Ramos (cell line): ENCODE results near the gene IRX4.

ENCODE experiments used
- in situ Hi-C: fragments of 300-500 bp; cut with MboI; formaldehyde crosslinking; loops from one replicate; pipeline ENCODE4 v1.14.3; 2022; ENCODE audit warnings: low sequenced_read_pairs; ENCODE audit not compliant: unreplicated experiment

Gene IRX4

DNA sequence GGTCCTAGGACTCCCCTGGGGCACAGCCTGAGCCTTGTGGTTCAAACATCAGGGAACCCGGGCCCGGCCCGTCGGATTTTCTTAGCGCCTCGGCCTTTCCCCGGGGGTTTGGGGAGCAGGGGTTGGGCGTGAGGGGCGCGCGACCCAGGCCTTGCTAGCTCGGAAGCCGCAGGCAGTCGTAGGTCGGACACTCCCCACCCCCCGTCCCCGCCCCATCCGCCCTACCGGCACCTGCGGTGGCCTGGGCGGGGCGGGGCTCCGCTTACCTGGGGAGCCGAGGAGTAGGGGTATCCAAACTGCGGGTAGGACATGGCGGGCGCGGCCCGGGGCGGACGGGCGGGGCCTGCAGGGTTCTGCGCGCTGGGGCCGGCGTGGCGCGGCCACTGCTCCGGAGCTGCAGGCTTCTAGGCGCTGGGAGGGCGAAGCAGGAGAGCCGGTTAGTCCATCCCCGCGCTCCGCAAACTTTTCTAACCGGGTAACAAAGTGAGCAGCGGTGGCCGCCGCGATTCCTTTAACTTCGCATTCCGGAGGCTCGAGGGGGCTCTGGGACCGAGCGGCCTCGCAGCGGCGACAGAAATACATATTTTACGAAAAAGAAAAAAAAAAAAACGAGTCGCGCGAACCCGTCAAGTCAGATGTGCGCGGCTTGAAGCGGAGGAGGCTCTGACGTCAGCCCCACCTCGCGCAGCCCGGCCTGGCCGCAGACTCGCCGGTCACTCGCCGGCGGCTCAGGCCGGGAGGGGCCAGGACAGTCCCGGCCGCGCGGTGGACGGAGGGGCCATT, at the start of gene IRX4:
Gene IRX4, minus strand, starts transcription at position 589 of the 783 bp plus-strand sequence. Its CDS starts 278 bp downstream, at position 311.
- in situ Hi-C loops: no loop called here

DNA sequence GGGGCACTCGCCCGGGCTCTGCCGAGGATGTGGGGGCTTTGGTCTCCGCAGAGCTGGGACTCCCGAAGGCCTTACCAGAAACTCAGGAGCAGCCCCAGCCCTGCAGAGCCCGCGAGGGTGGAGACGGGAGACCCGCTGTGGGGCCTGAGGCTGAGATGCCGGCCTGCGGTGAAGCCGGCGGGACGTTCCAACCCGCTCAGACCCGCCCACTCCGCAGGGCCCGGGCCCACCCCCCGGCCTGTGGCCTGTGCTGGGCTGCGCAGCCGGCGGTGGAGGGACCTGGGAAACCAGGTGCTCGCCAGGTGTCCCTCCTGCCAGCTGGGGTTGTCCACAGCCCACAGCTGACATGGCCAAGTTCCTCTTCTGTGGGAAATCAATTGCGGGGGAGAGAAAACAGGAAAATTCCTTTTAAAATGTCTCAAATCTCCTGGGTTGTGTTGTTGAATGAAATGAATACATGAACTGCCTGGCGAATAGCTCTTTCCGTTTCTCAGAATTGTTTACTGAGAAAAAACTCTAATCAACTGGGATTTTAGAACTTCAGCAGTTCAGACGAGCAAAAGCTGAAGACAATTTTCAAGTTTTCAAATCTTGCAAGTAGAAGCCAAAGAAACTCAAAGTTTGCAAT, 49.0 kb upstream of the IRX4 start:
- in situ Hi-C loops: no loop called here

DNA sequence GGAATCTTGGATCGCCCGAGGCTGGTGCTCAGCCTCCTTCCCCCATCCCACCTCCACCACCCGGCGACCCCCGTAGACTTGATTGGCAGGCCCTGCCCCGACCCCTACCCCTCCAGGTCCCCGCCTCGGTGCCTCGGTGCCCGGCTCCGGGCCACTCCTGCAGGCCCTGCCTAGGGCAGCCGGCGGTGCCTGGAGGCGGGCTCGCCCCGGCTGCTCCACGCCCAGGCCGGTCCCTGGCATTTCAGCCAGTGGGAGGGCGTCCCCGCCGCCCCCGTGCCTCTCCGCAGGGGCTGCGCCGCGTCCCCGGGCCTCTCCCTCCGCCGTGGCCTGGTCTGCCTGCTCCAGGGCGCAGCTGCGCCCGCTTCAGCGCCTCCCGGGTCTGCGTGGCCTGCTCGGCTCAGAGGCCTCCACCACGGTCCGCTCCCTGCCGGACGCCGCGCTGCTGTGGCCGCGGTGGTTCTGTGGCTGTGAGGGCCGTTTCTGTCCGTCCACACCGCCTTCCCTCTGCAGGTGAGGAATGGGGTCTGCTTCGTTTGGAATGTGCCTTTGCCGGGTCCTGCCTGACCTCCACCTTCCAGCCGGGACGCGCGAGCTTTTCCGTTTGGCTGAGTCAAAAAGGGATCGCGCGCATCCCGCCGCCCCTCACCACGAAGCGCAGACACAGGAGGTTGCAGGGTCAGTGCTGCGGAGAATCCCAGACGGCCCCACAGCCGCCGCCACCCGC, 48.3 kb upstream of the IRX4 start:
- in situ Hi-C loops: no loop called here

DNA sequence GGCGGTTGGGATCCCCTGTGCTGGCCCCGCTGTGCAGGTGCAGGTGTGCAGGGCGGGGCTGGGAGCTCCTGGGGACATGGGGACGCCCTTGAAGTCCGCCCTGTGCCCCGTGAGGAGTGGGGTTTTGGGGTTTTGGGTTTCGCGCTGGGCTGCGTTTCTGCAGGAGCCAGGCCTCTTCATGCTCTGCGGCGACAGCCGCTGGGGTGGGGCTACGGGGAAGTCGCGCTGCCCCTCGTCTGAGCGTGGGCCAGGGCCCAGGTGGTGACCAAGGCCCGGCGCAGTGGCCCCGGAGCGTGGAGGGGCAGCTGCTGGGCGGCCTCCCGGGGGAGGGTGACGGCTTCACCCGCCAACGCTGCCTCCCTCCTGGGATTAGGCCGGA, 47.8 kb upstream of the IRX4 start:
- in situ Hi-C loops: no loop called here

DNA sequence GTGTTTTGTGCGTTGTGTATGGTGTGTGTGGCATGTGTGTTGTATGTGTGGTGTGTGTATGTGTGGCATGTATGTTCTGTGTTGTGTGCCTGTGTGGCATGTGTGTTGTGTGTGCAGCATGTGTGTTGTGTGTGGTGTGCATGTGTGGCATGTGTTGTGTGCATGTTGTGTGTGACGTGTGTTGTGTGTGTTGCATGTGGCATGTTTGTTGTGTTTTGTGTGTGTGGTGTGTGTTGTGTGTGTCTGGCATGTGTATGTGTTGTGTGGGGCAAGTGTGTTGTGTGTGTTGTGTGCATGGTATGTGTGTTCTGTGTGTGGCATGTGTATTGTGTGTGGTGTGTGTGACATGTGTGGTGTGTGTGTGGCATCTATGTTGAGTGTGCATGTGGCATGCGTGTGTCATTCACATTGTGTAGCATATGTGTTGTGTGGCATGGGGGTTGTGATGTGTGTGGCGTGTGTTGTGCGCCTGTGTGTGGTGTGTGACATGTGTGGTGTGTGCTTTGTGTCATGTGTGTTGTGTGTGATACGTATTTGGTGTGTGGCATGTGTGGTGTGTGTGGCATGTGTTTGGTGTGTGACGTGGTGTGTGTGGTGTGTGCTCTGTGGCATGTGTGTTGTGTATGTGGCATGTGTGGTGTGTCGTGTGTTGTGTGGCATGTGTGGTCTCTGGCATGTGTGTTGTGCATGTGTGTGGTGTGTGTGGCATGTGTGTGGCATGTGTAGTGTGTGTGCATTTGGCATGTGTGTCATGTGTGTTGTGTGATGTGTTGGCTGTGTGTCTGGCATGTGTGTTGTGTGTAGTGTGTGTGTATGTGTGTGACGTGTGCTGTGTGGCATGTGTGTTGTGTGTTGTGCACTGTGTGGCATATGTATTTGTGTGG, 46.6 kb upstream of the IRX4 start:
- in situ Hi-C loops: no loop called here

DNA sequence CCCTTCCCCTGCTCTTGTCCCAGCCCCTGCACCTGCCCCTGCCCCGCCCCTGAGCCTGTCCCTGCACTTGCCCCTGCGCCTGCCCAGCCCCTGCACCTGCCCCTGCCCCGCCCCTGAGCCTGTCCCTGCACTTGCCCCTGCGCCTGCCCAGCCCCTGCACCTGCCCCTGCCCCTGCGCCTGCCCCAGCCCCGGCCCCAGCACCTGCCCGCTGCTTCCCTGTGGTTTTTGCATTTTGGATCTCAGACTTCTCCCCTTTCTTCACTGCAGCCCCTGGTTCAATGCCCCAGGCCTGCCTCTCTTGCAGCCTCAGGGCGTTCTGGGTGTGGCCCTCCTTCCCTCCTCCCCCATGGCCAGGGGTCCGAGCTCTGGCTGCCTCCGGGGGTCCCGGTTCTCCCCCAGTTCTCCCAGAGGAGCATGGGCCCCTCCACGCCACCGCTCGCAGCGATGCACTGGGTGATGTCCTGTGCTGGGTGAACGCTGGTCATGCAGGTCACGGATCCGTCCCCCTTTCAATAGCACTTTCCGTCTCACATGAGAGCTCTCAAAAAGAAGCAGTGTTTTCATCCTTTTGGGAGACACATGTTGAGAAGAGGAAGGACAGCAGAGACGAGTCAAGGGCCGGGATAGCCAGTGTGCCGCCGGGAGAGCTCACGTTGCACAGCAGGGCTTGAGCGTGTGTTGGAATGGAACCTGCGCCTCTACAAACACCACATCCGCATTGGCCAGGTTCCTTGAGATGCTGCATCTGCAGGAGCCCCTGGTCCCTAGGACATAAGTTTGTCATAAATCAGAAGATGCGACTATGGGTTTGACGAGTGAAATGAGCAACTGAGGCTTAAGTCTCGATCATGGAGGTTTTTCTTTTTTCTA, 44.0 kb upstream of the IRX4 start:
- in situ Hi-C loops: no loop called here

DNA sequence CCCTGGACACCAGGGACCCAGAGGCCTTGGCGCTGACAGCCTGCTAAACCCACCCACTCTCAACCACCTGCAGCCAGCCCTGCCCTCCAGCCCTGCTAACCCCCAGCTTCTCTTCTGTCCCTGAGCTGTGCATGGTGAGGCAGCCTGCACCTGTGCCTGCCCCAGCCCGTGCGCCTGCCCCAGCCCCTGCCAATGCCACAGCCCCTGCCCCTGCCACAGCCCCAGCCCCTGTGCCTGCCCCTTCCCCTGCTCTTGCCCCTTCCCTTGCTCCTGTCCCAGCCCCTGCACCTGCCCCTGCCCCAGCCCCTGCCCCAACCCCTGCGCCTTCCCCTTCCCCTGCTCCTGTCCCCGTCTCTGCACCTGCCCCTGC, 43.3 kb upstream of the IRX4 start:
- in situ Hi-C loops: no loop called here

DNA sequence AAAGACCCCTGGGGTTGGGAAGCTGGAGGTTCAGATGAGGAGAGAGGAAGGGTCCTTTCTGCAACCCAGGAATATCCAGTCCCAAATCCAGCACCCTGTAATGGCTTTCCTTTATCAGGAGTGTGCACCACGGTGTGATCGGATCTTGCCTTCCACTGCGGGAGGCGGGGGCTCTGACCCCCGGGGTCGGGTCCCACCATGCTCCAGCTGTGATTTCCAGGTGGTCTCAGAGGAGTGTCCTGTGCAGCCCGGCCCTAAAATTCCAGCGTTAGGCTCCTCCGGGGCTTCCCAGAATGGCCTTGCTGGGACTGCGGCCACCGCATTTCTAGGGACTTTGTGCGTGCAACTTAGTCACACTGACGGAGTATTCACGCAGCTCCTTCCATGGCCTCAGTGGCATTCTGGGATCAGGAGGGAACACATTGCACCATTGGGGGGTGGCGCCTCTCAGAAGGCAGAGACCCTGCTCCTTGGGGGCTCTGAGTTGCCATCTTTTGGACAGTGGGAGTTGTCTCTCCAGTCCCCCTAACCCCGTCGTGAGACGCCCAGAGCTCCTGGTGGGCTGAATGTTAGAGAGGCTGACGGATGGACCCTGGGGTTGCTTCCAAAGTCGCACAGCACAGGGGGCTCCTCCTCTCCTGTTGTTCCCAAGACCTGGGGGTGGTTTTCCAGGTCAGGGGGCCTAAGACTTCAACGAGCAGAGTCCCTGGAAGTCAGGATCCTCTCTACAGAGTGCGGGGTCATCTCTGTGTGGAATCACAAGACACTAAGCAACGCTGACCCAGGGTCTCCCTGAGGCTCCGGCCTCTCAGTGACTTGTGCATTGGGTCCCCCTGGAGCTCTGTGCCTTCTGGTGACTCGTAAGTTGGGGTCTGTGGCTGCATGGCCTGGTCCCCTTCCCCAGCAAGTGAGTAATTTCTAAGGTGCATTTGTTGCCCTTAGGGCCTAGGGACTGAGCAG, 42.7 kb upstream of the IRX4 start:
- in situ Hi-C loops: no loop called here

DNA sequence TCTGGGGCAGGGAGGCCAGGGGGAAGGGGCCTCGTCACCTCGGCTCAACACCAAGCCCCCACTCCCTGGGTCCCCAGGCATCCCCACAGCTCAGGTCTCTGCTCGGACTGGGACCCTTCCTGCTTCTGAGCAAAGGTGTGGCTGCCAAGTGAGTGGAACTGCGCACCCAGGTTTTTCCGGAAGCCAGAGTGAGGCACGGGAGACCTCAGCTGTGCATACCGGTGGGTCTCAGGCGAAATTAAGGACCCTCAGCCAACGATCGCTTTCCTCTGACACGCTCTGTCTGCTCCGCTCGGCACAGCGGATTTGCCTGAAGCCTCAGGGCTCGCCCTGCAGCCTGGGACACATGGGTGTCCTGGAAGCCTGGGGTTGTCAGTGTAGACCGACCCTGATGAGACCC, 41.0 kb upstream of the IRX4 start:
- in situ Hi-C loops: no loop called here

DNA sequence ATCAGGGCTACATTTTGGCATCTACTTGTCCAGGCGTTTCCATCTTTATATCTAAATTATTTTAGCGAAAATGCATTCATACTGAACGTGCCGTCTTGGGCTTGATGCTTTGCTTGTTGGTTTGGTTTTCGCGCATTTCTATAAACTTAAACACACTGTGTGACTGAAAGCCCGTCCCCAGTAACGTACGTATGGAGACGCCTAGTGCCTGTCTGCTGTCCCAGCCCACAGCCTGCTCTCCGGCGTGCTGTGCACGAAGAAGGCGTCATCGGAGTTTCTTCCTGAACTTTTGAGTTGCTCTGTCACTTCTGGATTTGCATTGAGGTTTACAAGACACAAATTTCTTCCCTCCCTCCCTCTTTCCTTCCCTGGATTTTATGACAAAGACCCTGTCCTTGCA, 40.6 kb upstream of the IRX4 start:
- in situ Hi-C loops: no loop called here

DNA sequence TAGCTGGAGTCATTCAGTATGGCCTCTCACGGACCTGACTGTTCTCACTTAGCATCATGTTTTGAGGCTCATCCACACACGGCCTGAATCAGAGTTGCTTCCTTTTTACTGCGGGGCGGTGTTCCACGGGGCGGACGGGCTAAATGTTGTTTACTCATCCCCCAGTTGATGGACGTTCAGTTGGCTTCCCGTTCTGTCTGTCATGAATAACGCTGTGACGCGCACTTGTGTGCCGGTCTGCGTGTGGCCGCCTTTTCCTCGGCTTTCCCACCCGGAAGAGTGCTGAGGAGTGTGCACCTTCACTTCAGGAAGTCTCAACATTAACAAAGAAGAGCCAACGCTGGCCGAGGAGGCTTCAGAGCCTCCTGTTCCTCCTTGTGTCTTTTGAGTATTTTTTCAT, 39.0 kb upstream of the IRX4 start:
- in situ Hi-C loops: no loop called here

DNA sequence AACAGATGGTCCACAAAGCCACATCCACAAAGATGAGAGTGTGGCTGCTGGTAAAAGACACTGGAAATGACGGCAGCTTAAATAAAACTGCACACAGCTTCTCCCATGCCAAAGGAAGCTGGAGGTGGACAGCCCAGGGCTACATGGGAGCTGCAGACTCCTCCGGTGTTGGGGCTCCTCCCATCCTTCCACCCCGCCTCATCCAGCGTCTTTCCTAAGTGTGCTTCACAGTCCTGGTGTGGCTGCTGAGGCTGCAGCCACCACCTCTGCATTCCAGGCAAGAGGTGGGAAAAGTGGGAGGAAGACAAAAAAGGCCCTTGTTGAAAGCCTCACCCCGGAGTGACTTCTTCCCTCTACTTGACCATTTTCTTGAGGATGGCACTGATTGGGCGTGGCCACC, 37.0 kb upstream of the IRX4 start:
- in situ Hi-C loops: no loop called here

DNA sequence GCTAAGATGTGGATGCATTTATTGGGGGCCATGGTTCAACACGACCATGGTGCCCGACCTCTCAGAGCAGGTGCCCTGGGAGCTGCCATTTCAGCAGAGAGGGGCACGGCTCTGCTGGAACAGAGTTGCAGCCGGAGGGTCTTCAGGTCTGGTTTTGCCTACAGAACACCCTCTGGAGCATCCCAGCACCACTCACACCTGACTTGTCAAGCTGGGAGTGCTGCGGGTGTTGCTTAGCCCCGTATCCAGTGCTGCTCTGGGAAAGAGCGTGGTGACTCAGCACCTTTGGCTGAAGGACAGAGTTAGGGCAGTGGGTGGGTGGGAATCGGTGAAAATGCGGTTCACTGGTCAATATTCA, 36.5 kb upstream of the IRX4 start:
- in situ Hi-C loops: no loop called here

DNA sequence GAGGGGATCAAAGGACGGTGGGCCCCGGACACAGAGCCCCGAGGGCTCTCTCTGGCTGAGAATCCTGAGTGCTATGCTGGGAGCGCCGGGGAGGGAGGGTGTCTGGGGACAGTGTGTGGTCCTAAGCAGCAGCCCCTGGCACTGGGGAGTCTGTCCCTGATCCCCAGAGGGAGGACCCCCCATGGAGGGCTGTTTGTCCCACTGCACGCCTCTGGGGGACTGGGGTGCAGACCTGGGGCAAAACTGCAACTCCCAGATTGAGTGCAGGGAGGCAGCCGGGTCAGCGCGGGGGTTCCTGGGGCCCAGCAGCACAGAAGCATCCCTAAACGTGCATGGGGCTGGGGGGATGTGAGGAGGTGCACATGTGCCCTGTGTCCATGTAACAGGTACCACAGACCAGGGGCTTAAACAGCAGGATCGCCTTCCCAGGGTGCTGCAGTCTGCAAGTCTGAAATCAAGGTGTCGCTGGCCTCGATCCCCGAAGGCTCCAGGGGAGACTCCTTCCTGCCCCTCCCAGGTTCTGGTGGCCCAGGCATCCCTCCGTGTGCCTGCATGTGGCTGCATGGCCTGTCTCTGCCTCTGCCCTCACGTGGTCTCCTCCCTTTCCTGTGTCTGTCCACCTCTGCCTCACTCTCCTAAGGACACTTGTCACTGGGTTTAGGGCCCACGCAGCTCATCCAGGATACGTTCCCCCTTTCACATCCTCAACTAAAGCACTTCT, 35.9 kb upstream of the IRX4 start:
- in situ Hi-C loops: no loop called here

DNA sequence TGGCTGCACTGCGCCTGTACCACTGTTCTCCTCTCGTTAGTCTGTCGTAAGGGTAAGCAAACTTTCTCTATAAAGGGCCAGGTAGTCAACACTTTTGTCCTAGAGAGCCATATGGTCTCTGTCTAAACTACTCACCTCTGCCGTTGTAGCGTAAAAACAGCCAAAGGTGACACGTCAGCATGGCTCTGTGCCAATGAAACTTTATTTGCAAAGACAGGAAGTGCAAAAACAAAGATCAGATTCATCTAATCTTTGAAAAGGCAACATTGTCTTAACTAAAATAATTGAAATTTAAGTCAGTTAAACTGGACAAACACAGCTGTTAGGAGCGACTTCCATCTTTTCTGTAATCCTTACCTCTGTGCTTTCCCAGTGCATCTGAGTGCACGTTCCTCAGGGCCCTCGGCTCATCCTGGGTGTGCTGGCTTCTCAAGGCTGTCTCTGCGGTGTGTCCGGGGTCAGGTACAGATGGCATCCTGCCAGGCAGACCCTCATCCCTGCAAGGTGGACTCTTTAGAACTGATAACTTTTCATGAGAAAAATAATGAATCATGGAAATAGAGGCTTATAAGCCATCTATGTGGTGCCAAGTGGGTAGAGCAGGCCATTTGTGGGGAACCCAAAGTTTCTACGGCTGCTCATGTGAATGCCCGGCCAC, 35.2 kb upstream of the IRX4 start:
- in situ Hi-C loops: no loop called here

DNA sequence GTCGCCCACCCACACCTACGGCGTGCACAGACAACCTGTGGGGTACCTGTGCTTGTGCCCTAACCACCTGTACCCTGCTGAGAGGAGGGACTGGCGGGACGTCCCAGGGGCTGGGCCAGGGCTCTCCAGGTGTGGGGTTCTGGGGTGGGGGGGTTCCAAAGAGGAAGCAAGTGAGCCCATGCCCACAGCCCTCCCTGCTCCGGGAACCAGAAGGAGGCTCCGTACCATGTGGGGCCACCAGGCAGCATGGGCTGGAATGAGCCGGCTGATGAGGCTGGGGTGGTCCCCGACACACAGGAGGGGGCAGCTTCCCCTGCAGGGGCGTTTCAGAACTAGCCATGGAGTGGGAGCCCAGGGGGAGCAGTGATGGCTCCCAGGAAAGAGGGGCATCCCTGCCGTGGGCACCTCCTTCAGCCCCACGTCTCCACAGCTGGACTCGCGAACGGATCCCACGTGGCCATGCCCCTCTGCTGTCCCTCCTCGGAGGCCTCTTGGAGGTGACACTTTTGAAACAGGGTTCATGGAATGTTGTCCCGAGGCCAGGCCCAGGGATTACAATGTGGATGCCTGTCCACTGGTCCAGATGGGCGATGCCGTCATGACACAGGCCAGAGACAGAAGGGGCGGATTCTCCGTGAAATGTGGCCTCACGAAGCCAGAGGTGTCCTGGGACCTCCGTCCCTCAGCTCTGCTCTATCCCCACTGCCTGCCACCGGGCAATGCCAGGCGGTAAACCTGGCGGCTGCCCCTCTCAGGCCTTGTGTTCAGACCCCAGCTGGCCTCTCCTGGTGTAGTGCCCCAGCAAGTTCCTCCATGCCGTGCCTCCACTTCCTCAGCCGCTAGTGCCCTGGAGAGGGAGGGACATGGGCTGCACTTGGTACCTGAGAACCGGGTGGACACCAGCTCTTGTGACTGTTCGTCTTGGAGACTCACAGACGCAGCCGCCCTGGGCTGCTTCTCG, 33.6 kb upstream of the IRX4 start:
- in situ Hi-C loops: no loop called here
